Endothelial cell of umbilical vein (primary cell): ENCODE data around the gene RILP. TPM values are rescaled to one million over a fixed set of nuclear protein-coding genes. Genes with fewer than 3 reads are reported as not detected.
A peak's percentile ranks its signal among the peaks of the same experiment; 100 is the strongest.

Source experiments
- BruUV-seq: library from RNA; stranded (reverse); fragments of 400-500 nt; replicated peaks from 2 replicates; lab custom pipeline; 2021; lab: Mats Ljungman, UMichigan
- CTCF ChIA-PET: fragments of 300-600, 350-600 bp; sonication (Branson Sonifier 250); formaldehyde crosslinking; loops from one replicate; lab custom pipeline; 2021; ENCODE audit warnings: antibody characterized with exemption, inconsistent platforms; lab: Charles Lee
- POLR2A ChIA-PET: fragments of 300-600, 350-600 bp; sonication (Branson Sonifier 250); formaldehyde crosslinking; loops from one replicate; lab custom pipeline; 2021; ENCODE audit warnings: antibody characterized with exemption, inconsistent platforms; lab: Charles Lee
- DNase-seq: peaks from one replicate; pipeline ENCODE4 v3.0.0-alpha.2; 2011; ENCODE audit warnings: low read depth, low spot score
- FAIRE-seq: peaks from 2 replicates; lab custom pipeline; 2011; peaks lifted over from hg19 to GRCh38; lab: Jason Lieb, UNC
- H2AFZ ChIP-seq: 2 replicates; pipeline ENCODE4 v1.6.0; 2012; ENCODE audit warnings: low read depth, low read length, control low read depth, inconsistent platforms
- H3K27ac ChIP-seq: 2 replicates; pipeline ENCODE4 v1.5.1; 2011; ENCODE audit warnings: low read depth, mild to moderate bottlenecking, control low read depth, low read length, moderate library complexity; ENCODE audit not compliant: insufficient read depth
- H3K27me3 ChIP-seq, 2 experiments: 2 replicates each; pipeline versions ENCODE4 v1.6.0 to v1.6.1; 2011; ENCODE audit warnings: low read length in 2 of 2, mixed read lengths in 1 of 2; ENCODE audit not compliant: control insufficient read depth in 2 of 2, insufficient read depth in 2 of 2
- H3K36me3 ChIP-seq, 2 experiments: 2 replicates in 1 of 2; 3 replicates in 1 of 2; pipeline ENCODE4 v1.5.1; 2011; ENCODE audit warnings: low read length in 2 of 2, mild to moderate bottlenecking in 1 of 2, moderate library complexity in 1 of 2; ENCODE audit not compliant: control insufficient read depth in 2 of 2, insufficient read depth in 2 of 2; ENCODE audit errors: extremely low read depth in 1 of 2
- H3K4me1 ChIP-seq: 3 replicates; pipeline ENCODE4 v1.5.1; 2011; ENCODE audit warnings: mild to moderate bottlenecking, low read length; ENCODE audit not compliant: control insufficient read depth, insufficient read depth; ENCODE audit errors: extremely low read depth
- H3K4me2 ChIP-seq: 2 replicates; pipeline ENCODE4 v1.6.1; 2011; ENCODE audit warnings: low read length, control low read depth, mixed read lengths; ENCODE audit not compliant: insufficient read depth
- H3K4me3 ChIP-seq, 3 experiments: fragments of 200-600 bp in 1 of 3; sonication (generic), shearing (Covaris generic) in 1 of 3; replicated peaks in 1 of 3; 2 replicates each; pipeline ENCODE4 v1.5.1; 2011 to 2016; ENCODE audit warnings: control low read depth in 3 of 3, low read length in 3 of 3, mild to moderate bottlenecking in 2 of 3, inconsistent platforms in 1 of 3, low read depth in 1 of 3, moderate library complexity in 1 of 3; ENCODE audit not compliant: insufficient read depth in 1 of 3
- H3K79me2 ChIP-seq: 2 replicates; pipeline ENCODE4 v1.6.0; 2012; ENCODE audit warnings: low read length, inconsistent platforms; ENCODE audit not compliant: control insufficient read depth, insufficient read depth
- H3K9ac ChIP-seq: replicated peaks from 2 replicates; pipeline ENCODE3; 2011; ENCODE audit warnings: low read length, control low read depth; ENCODE audit not compliant: insufficient read depth; ENCODE audit errors: extremely low read depth
- H3K9me1 ChIP-seq: replicated peaks from 3 replicates; pipeline ENCODE4 v1.6.0; 2011; ENCODE audit warnings: mild to moderate bottlenecking, low read length; ENCODE audit not compliant: control insufficient read depth, insufficient read depth; ENCODE audit errors: extremely low read depth
- H3K9me3 ChIP-seq: replicated peaks from 2 replicates; pipeline ENCODE4 v1.5.1; 2012; ENCODE audit warnings: low read length, inconsistent platforms; ENCODE audit not compliant: control insufficient read depth, insufficient read depth
- H4K20me1 ChIP-seq: replicated peaks from 2 replicates; pipeline ENCODE3; 2011; ENCODE audit warnings: mild to moderate bottlenecking, low read length; ENCODE audit not compliant: control insufficient read depth, insufficient read depth; ENCODE audit errors: extremely low read depth
- CTCF ChIP-seq, 2 donors: IDR thresholded peaks; 1 replicate in 1 of 2; 2 replicates in 1 of 2; pipeline ENCODE4 v1.5.1; 2011; ENCODE audit warnings: low read length in 2 of 2, mild to moderate bottlenecking in 2 of 2, moderate library complexity in 2 of 2, control low read depth in 1 of 2, inconsistent platforms in 1 of 2, low read depth in 1 of 2; ENCODE audit not compliant: insufficient read depth in 1 of 2; ENCODE audit errors: extremely low read depth in 1 of 2
- EZH2 ChIP-seq: IDR thresholded peaks from 2 replicates; pipeline ENCODE4 v1.6.1; 2012; ENCODE audit warnings: borderline replicate concordance, low read depth, mild to moderate bottlenecking, moderate library complexity, low read length, inconsistent platforms; ENCODE audit not compliant: severe bottlenecking
- FOS ChIP-seq: IDR thresholded peaks from 2 replicates; pipeline ENCODE4 v1.6.1; 2011; ENCODE audit warnings: mild to moderate bottlenecking, low read length, moderate library complexity, borderline replicate concordance; ENCODE audit not compliant: insufficient read depth
- GATA2 ChIP-seq: IDR thresholded peaks from 2 replicates; pipeline ENCODE4 v1.7.0; 2011; ENCODE audit warnings: low read depth, mild to moderate bottlenecking, moderate library complexity, mixed read lengths, low read length; ENCODE audit not compliant: insufficient read length, insufficient read depth
- MAX ChIP-seq: IDR thresholded peaks from 2 replicates; pipeline ENCODE4 v1.6.1; 2011; ENCODE audit not compliant: insufficient read depth, insufficient read length
- MYC ChIP-seq: IDR thresholded peaks from one replicate; pipeline ENCODE4 v1.6.1; 2011; ENCODE audit warnings: mild to moderate bottlenecking, low read depth, low read length
- POLR2A ChIP-seq: IDR thresholded peaks from 2 replicates; pipeline ENCODE4 v1.6.1; 2012; ENCODE audit warnings: low read depth, mild to moderate bottlenecking, control low read depth, low read length
- dilution Hi-C: fragments of 300-500 bp; cut with MboI; formaldehyde crosslinking; loops from one replicate; pipeline ENCODE4 v1.15.0; 2019; ENCODE audit warnings: low sequenced_read_pairs; ENCODE audit not compliant: extremely low pct_ligation_motif_present
- intact Hi-C: fragments of 100-400 bp; cut with micrococcal nuclease; formaldehyde crosslinking; loops from one replicate; pipeline ENCODE4 v1.10.0; 2022
- polyA plus RNA-seq, 4 experiments: library from polyadenylated mRNA; depleted of rRNA in 3 of 4; stranded (reverse) in 3 of 4; unstranded in 1 of 4; fragments of >200 nt; gene quantifications; 2 replicates each; pipeline versions ENCODE4 v1.2.1 to v1.2.3, GENCODE V29; 2011 to 2012; ENCODE audit warnings: missing spikeins in 1 of 4
- total RNA-seq: library from RNA; stranded (reverse); gene quantifications from 2 replicates; pipeline ENCODE4 v1.2.3, GENCODE V29; 2021

Gene RILP
- total and polyA plus RNA-seq, 2 donors (not counting 3 experiments of a cell fraction or from before 2014, with no cell fraction given), result 9.4 to 10.0 TPM

GRCh38 chr17:1683459-1683858 is 33.8 kb upstream of the RILP start:
- POLR2A ChIA-PET, result interaction anchor here (1.0 kb wide), 1 partner anchor 32 kb away, joined by 11 read pairs; no protein-coding TSS in a partner anchor
- Histone ChIP-seq H3K79me2 (peaks cover 39% of the 10 kb centered on the region), H3K4me1 (peaks cover 8% of the 10 kb centered on the region), H3K36me3 (peaks cover 33 to 34% of the 10 kb centered on the region in 2 experiments), H3K9me3 (no peaks in the 10 kb centered on the region), H3K4me2 (peak overlapping the region; percentile 78), H3K27ac (no peak overlapping the region), H3K9me1 (no peaks in the 10 kb centered on the region), H3K9ac (peak overlapping the region; percentile 81), H3K4me3 (peak overlapping the region; percentile 71 to 95 (median 77)), H3K27me3 (no peaks in the 10 kb centered on the region), H4K20me1 (peaks cover 5% of the 10 kb centered on the region), H2AFZ (no peak overlapping the region)
- no peak for TF ChIP-seq MYC
- no peak for TF ChIP-seq POLR2A
- TF ChIP-seq MAX, result no peak
- no peak for TF ChIP-seq CTCF (IDR thresholded peaks at IDR 0.05; ENCODE audit: extremely low read depth in 1 of 2, insufficient read depth in 1 of 2, low read depth in 1 of 2, low read length in 2 of 2)
- TF ChIP-seq EZH2, result no peak
- BruUV-seq, result no TSS peak
- CTCF ChIA-PET, result interaction anchor here (1.3 to 1.5 kb wide), 4 partner anchors 34 to 101 kb away, joined by 3 to 6 read pairs (median 4); no protein-coding TSS in a partner anchor
- DNase-seq (no peak), FAIRE-seq (no peak)
- dilution Hi-C loops (no loop called here), intact Hi-C loops (no loop called here)

GRCh38 chr17:1676401-1676800 is 26.7 kb upstream of the RILP start:
- no peaks in the 10 kb centered on the region for H3K9me1 ChIP-seq
- H3K9ac ChIP-seq, result no peak overlapping the region
- no peak overlapping the region for H3K4me2 ChIP-seq
- no peak overlapping the region for H3K27ac ChIP-seq
- TSS peak; percentile 41 for BruUV-seq
- no peaks in the 10 kb centered on the region for H3K9me3 ChIP-seq
- intact Hi-C loops, result no loop called here
- ChIA-PET POLR2A (no interaction called here), CTCF (no interaction called here)
- no peak for TF ChIP-seq FOS
- TF ChIP-seq CTCF (IDR thresholded peaks at IDR 0.05; ENCODE audit: extremely low read depth in 1 of 2, insufficient read depth in 1 of 2, low read depth in 1 of 2, low read length in 2 of 2), result no peak
- no peak for TF ChIP-seq GATA2
- TF ChIP-seq MAX, result no peak
- TF ChIP-seq MYC, result no peak
- H3K79me2 ChIP-seq, result peaks cover 11% of the 10 kb centered on the region
- H3K4me1 ChIP-seq, result no peaks in the 10 kb centered on the region
- no peak overlapping the region for H3K4me3 ChIP-seq
- H2AFZ ChIP-seq, result no peak overlapping the region
- no peaks in the 10 kb centered on the region for H3K27me3 ChIP-seq
- dilution Hi-C loops, result no loop called here
- no peak for DNase-seq
- no peak for FAIRE-seq
- peaks cover 57 to 72% of the 10 kb centered on the region in 2 experiments for H3K36me3 ChIP-seq
- H4K20me1 ChIP-seq, result peaks cover 3% of the 10 kb centered on the region
